Adrenal gland (tissue), 5 donors: ENCODE measurements around the gene STIM2.

Experiments used
- POLR2A ChIP-seq, 2 donors: fragments of 450-650 bp; IDR thresholded peaks; one replicate each; pipeline ENCODE4 v1.6.1; 2017; ENCODE audit warnings: antibody characterized with exemption in 2 of 2, mild to moderate bottlenecking in 2 of 2, moderate library complexity in 1 of 2
- TF ChIP-seq, protein P1 (sequence below), 6 experiments: fragments of 450-650 bp in 4 of 6; fragments of 200-600 bp in 2 of 6; sonication (generic) in 1 of 6; IDR thresholded peaks; 1 replicate in 5 of 6; 2 replicates in 1 of 6; pipeline versions ENCODE4 v1.5.1 to v1.8.0; 2016 to 2021; ENCODE audit warnings: antibody characterized with exemption in 6 of 6, mild to moderate bottlenecking in 2 of 6, moderate library complexity in 1 of 6
- donor health status: DM: no; HTN: no; CAD: no.

DNA sequence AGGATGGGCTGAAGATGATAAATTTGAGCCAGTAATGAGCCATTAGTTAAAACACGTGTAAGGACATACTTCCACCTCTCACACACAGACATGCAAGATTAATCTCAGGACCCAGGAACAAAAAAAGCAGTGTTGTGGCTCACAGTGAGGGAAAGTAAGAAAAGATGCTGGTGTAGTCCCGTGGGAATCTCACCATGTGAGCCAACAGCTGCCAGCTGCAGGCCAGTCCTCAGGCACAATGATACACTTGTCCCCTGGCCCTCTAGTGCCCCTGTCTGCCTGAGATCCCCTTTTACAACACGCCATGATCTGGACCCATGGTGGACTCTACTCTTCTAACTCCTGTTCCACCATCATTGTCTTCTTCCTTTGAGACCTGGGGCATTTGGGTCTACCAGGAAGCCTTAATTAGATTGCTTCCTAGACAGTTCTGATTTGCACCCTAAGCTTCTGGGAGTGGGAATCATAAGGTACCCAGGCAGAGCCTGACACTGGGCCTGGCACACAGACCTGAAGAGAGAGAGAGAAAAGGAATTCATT, 194.7 kb downstream of the STIM2 start:
- TF ChIP-seq, protein P1, sequence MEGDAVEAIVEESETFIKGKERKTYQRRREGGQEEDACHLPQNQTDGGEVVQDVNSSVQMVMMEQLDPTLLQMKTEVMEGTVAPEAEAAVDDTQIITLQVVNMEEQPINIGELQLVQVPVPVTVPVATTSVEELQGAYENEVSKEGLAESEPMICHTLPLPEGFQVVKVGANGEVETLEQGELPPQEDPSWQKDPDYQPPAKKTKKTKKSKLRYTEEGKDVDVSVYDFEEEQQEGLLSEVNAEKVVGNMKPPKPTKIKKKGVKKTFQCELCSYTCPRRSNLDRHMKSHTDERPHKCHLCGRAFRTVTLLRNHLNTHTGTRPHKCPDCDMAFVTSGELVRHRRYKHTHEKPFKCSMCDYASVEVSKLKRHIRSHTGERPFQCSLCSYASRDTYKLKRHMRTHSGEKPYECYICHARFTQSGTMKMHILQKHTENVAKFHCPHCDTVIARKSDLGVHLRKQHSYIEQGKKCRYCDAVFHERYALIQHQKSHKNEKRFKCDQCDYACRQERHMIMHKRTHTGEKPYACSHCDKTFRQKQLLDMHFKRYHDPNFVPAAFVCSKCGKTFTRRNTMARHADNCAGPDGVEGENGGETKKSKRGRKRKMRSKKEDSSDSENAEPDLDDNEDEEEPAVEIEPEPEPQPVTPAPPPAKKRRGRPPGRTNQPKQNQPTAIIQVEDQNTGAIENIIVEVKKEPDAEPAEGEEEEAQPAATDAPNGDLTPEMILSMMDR (IDR thresholded peaks at IDR 0.05), result no peak
- no peak for TF ChIP-seq POLR2A (IDR thresholded peaks at IDR 0.05)
